Measurements from ENCODE around the gene FIGNL2.
A peak's percentile ranks its signal among the peaks of the same experiment; 100 is the strongest.

- TF ChIP-seq CTCF (IDR thresholded peaks at IDR 0.05; ENCODE audit: low read depth, low read length) = peak; percentile 49
- no peak for TF ChIP-seq POLR2A (IDR thresholded peaks at IDR 0.05; ENCODE audit: extremely low read depth, insufficient read length)
- TF ChIP-seq MAX (IDR thresholded peaks at IDR 0.05; ENCODE audit: low read depth, low read length) = no peak
Observed at GRCh38 chr12:51814311-51815088, 34.0 kb downstream of the FIGNL2 start.
